Subcutaneous adipose tissue (tissue), 4 donors: ENCODE data around the gene GCLC. TPM values are rescaled to one million over a fixed set of nuclear protein-coding genes. Genes with fewer than 3 reads are reported as not detected.

ENCODE experiments used
- CTCF ChIP-seq: fragments of 450-650 bp; IDR thresholded peaks from one replicate; pipeline ENCODE4 v1.5.1; 2016; ENCODE audit warnings: low read depth, mild to moderate bottlenecking, control low read depth, antibody characterized with exemption, moderate library complexity
- total RNA-seq, 4 donors: library from RNA; depleted of rRNA; stranded (reverse); fragments of >200 nt; gene quantifications; one replicate each; pipeline ENCODE4 v1.1.0, GENCODE V29; 2016

GCLC gene
- total RNA-seq, 4 donors from 2014 or later, result 46.9 to 114 (median 56.8) TPM

- no peak for TF ChIP-seq CTCF
Measured at GRCh38 chr6:53584726-53585125, 39.8 kb upstream of the GCLC start.

GRCh38 chr6:53583451-53583850 lies 38.5 kb upstream of the GCLC start:
- TF ChIP-seq CTCF, result no peak

- TF ChIP-seq CTCF, result no peak
Measured at GRCh38 chr6:53582963-53583362, 38.1 kb upstream of the GCLC start.

- TF ChIP-seq CTCF, result no peak
Measured at GRCh38 chr6:53581856-53582255, 37.0 kb upstream of the GCLC start.

GRCh38 chr6:53581173-53581773 lies 36.4 kb upstream of the GCLC start:
- no peak for TF ChIP-seq CTCF

GRCh38 chr6:53579338-53579737 lies 34.4 kb upstream of the GCLC start:
- TF ChIP-seq CTCF, result no peak

- TF ChIP-seq CTCF, result no peak
Measured at GRCh38 chr6:53578371-53578770, 33.5 kb upstream of the GCLC start.
